Measurements from ENCODE around the gene ELOF1. TPM values are rescaled to one million over a fixed set of nuclear protein-coding genes. Genes with fewer than 3 reads are reported as not detected.

ELOF1 gene
- polyA plus RNA-seq, 2 of the 4 experiments (the other 2 are of a cell fraction), result 47.9 to 97.3 TPM

GRCh38 chr19:11586331-11586730, 27.3 kb upstream of the ELOF1 start:
- FAIRE-seq, result no peak
- no peak overlapping the region for H3K4me2 ChIP-seq
- no peaks in the 10 kb centered on the region for H3K9me3 ChIP-seq
- CTCF ChIA-PET, result interaction anchor here (0.5 to 1.5 kb wide), 5 partner anchors 11 to 367 kb away, joined by 3 to 5 read pairs (median 4); no protein-coding TSS in a partner anchor
- no peak overlapping the region for H3K27ac ChIP-seq
- H3K4me1 ChIP-seq, result 0 out of 3 replicates have a peak, but pooled peaks cover 4% of the 10 kb centered on the region
- TF ChIP-seq HOXA7 (CRISPR knock-in tag; IDR thresholded peaks at IDR 0.05), result no peak
- no peak for TF ChIP-seq NPAS2 (CRISPR knock-in tag; IDR thresholded peaks at IDR 0.05; ENCODE audit: borderline replicate concordance)
- no peak for TF ChIP-seq NFE2L2 (conservative IDR thresholded peaks at IDR 0.05; ENCODE audit: low read length)
- no peak for TF ChIP-seq MAX (IDR thresholded peaks at IDR 0.05)
- TF ChIP-seq ZNF302 (CRISPR knock-in tag; IDR thresholded peaks at IDR 0.05), result no peak
- no peak for TF ChIP-seq ESRRA (IDR thresholded peaks at IDR 0.05; ENCODE audit: borderline replicate concordance, low read length)
- no peak for TF ChIP-seq CHD4 (IDR thresholded peaks at IDR 0.05; ENCODE audit: borderline replicate concordance)
- no peak for TF ChIP-seq GATA3 (IDR thresholded peaks at IDR 0.05; ENCODE audit: borderline replicate concordance)
- no peak for TF ChIP-seq EHF (CRISPR knock-in tag; IDR thresholded peaks at IDR 0.05)
- TF ChIP-seq POLR2AphosphoS2 (conservative IDR thresholded peaks at IDR 0.05; ENCODE audit: low read length), result no peak
- no peak for TF ChIP-seq E2F6 (IDR thresholded peaks at IDR 0.05; ENCODE audit: borderline replicate concordance, low read depth)
- no peak for TF ChIP-seq KDM1A (IDR thresholded peaks at IDR 0.05; ENCODE audit: low read depth)
- TF ChIP-seq ATOH8 (CRISPR knock-in tag; IDR thresholded peaks at IDR 0.05; ENCODE audit: low read depth), result no peak
- no peak for TF ChIP-seq ELK1 (IDR thresholded peaks at IDR 0.05; ENCODE audit: low read depth, low read length)
- no peak for TF ChIP-seq FOXS1 (CRISPR knock-in tag; IDR thresholded peaks at IDR 0.05)
- DNase-seq (ENCODE audit: low read depth in 1 of 2, low spot score in 1 of 2), result no peak
- 51% methylated on average over 6 of the region's 6 CpGs for WGBS (ENCODE audit: missing lambda C conversion rate)
- H3K4me3 ChIP-seq, result no peak overlapping the region
- POLR2A ChIA-PET, result no interaction called here
- no peak for ATAC-seq

GRCh38 chr19:11581740-11582139, 22.7 kb upstream of the ELOF1 start:
- Histone ChIP-seq H3K4me3 (no peak overlapping the region), H3K9me3 (no peaks in the 10 kb centered on the region), H3K4me1 (no peaks in the 10 kb centered on the region), H3K27ac (no peak overlapping the region), H3K4me2 (no peak overlapping the region)
- no peak for ATAC-seq
- no peak for DNase-seq (ENCODE audit: low read depth in 1 of 2, low spot score in 1 of 2)
- WGBS (ENCODE audit: missing lambda C conversion rate), result 48% methylated on average over 3 of the region's 3 CpGs
- CTCF ChIA-PET, result interaction anchor here (1.7 kb wide), 1 partner anchor 99 kb away, joined by 6 read pairs; no protein-coding TSS in a partner anchor
- TF ChIP-seq REST (IDR thresholded peaks at IDR 0.05) (no peak), NFE2L2 (conservative IDR thresholded peaks at IDR 0.05; ENCODE audit: low read length) (no peak), JUNB (IDR thresholded peaks at IDR 0.05) (no peak), HOXB5 (CRISPR knock-in tag; IDR thresholded peaks at IDR 0.05) (no peak), USF2 (IDR thresholded peaks at IDR 0.05) (no peak), NPAS2 (CRISPR knock-in tag; IDR thresholded peaks at IDR 0.05; ENCODE audit: borderline replicate concordance) (no peak), ZNF302 (CRISPR knock-in tag; IDR thresholded peaks at IDR 0.05) (no peak), FOXS1 (CRISPR knock-in tag; IDR thresholded peaks at IDR 0.05) (no peak), EP300 (IDR thresholded peaks at IDR 0.05) (no peak), SMC3 (IDR thresholded peaks at IDR 0.05) (no peak), CTCF (IDR thresholded peaks at IDR 0.05) (no peak), FOSL2 (IDR thresholded peaks at IDR 0.05) (no peak), FOSL2 (CRISPR knock-in tag; IDR thresholded peaks at IDR 0.05) (no peak), RAD21 (conservative IDR thresholded peaks at IDR 0.05 in 1 of 2, IDR thresholded peaks at IDR 0.05 in 1 of 2) (no peak), JUN (IDR thresholded peaks at IDR 0.05) (no peak), POLR2AphosphoS2 (conservative IDR thresholded peaks at IDR 0.05; ENCODE audit: low read length) (no peak), HOXB13 (CRISPR knock-in tag; IDR thresholded peaks at IDR 0.05; ENCODE audit: low read depth) (no peak), GATA3 (IDR thresholded peaks at IDR 0.05; ENCODE audit: borderline replicate concordance) (no peak), HOXA7 (CRISPR knock-in tag; IDR thresholded peaks at IDR 0.05) (no peak), HDAC2 (IDR thresholded peaks at IDR 0.05) (no peak)
- no peak for FAIRE-seq
- POLR2A ChIA-PET, result no interaction called here
